GM12874 (cell line): ENCODE results near the gene TACR2.

Source experiments
- CTCF ChIP-seq: IDR thresholded peaks from 2 replicates; pipeline ENCODE4 v1.5.1; 2011; ENCODE audit warnings: low read depth, mild to moderate bottlenecking, control low read depth, low read length, moderate library complexity; ENCODE audit not compliant: insufficient read depth

TACR2 gene

GRCh38 chr10:69403066-69403465 lies 13.7 kb downstream of the TACR2 start:
- TF ChIP-seq CTCF = no peak

GRCh38 chr10:69402386-69402785 lies 14.3 kb downstream of the TACR2 start:
- TF ChIP-seq CTCF = no peak

- TF ChIP-seq CTCF = no peak
Observed at GRCh38 chr10:69401416-69401815, 15.3 kb downstream of the TACR2 start.

GRCh38 chr10:69400936-69401335 lies 15.8 kb downstream of the TACR2 start:
- TF ChIP-seq CTCF = no peak

GRCh38 chr10:69398466-69398865 lies 18.3 kb downstream of the TACR2 start:
- TF ChIP-seq CTCF = no peak

GRCh38 chr10:69397972-69398371 lies 18.7 kb downstream of the TACR2 start:
- no peak for TF ChIP-seq CTCF

- no peak for TF ChIP-seq CTCF
Observed at GRCh38 chr10:69394020-69394419, 22.7 kb downstream of the TACR2 start.
